GM21576 (cell line): ENCODE data around the gene AKAP6.

Experiments used
- ATAC-seq: cut with Tn5 transposase; IDR thresholded peaks from one replicate; pipeline ENCODE4 v1.9.1; 2021; ENCODE audit warnings: mild to moderate bottlenecking, moderate library complexity; ENCODE audit not compliant: unreplicated experiment

The AKAP6 gene

GRCh38 chr14:32525591-32525990 is 196.5 kb downstream of the AKAP6 start:
- ATAC-seq, result no peak

- no peak for ATAC-seq
Measured at GRCh38 chr14:32530800-32531199, 201.7 kb downstream of the AKAP6 start.

- no peak for ATAC-seq
Measured at GRCh38 chr14:32531942-32532515, 202.9 kb downstream of the AKAP6 start.

- no peak for ATAC-seq
Measured at GRCh38 chr14:32534145-32534544, 205.0 kb downstream of the AKAP6 start.

DNA sequence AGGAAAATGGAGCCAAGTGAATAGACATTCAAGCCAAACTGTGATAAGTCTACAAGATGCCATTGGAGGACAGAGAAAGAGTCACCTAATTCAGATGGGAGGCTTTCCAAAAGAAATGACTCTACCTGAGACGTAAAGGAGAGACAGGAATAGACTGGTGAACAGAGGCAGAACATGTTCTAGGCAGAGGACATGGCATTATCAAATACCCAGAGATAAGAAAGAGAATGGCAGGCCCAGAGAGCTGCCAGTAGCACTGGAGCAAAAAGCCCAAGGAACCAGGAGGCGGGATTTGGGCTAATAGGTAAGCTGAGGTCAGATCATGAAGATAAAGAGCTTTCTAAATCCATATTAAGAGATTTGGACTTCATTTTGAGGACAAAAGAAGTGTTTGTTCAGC is 207.1 kb downstream of the AKAP6 start:
- no peak for ATAC-seq

DNA sequence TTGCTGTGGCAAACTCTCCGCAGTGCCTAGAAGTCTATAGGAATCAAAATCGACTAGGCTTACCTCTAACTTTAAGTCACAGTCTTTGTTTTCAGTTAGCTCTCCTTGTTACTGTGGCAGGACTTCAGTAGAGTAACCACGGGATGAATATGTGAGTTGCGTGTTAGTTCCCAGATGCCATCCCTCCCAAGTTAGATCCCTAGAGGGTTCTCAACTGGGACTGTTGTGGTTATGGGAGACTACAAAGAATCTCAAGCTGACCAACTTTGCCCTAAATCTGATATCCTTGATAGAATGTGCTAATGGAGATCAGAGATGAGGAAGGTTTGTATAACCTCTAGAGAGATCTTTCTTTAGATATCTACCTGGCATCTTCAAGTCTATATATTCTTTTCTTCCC is 208.1 kb downstream of the AKAP6 start:
- ATAC-seq, result no peak

DNA sequence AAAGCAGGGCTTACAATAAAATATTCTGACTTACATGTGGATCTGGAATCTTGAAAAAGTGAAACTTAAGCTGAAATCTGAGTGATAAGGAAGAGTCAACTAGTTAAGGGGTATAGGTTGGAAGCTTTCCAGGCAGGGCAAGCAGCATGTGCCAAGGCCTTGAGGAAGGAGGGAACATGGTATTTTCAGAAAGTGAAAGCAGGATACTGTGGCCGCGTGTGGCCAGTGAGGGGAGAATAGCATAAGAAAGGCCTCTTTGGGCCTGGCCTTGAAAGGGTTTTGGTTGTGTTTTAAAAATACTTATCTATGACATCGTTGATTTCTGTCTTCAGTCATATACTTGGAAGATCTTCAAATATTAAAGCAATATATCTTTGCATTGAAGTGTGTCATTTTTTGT is 213.4 kb downstream of the AKAP6 start:
- no peak for ATAC-seq

- ATAC-seq, result no peak
Measured at GRCh38 chr14:32545095-32545494, 216.0 kb downstream of the AKAP6 start.

DNA sequence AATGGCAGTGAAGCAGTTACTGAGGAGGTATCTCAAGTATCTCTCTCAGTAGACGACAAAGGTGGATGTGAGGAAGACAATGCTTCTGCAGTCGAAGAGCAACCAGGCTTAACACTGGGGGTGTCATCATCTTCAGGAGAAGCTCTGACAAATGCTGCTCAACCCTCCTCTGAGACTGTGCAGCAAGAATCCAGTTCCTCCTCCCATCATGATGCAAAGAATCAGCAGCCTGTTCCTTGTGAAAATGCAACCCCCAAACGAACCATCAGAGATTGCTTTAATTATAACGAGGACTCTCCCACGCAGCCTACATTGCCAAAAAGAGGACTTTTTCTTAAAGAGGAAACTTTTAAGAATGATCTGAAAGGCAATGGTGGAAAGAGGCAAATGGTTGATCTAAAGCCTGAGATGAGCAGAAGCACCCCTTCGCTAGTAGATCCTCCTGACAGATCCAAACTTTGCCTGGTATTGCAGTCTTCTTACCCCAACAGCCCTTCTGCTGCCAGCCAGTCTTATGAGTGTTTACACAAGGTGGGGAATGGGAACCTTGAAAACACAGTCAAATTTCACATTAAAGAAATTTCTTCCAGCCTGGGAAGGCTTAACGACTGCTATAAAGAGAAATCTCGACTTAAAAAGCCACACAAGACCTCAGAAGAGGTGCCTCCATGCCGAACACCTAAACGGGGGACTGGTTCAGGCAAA is 216.6 kb downstream of the AKAP6 start:
- no peak for ATAC-seq

DNA sequence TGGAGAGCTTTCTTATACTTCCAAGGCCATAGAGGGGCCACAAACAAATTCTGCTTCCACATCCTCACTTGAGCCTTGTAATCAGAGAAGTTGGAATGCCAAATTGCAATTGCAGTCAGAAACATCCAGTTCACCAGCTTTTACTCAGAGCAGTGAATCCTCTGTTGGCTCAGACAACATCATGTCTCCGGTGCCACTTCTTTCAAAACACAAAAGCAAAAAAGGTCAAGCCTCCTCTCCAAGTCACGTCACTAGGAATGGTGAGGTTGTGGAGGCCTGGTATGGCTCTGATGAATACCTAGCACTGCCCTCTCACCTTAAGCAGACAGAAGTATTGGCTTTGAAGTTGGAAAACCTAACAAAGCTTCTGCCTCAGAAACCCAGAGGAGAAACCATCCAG is 217.1 kb downstream of the AKAP6 start:
- no peak for ATAC-seq

- no peak for ATAC-seq
Measured at GRCh38 chr14:32552766-32553165, 223.7 kb downstream of the AKAP6 start.

GRCh38 chr14:32559048-32559447 is 229.9 kb downstream of the AKAP6 start:
- no peak for ATAC-seq

GRCh38 chr14:32559590-32559989 is 230.5 kb downstream of the AKAP6 start:
- no peak for ATAC-seq

DNA sequence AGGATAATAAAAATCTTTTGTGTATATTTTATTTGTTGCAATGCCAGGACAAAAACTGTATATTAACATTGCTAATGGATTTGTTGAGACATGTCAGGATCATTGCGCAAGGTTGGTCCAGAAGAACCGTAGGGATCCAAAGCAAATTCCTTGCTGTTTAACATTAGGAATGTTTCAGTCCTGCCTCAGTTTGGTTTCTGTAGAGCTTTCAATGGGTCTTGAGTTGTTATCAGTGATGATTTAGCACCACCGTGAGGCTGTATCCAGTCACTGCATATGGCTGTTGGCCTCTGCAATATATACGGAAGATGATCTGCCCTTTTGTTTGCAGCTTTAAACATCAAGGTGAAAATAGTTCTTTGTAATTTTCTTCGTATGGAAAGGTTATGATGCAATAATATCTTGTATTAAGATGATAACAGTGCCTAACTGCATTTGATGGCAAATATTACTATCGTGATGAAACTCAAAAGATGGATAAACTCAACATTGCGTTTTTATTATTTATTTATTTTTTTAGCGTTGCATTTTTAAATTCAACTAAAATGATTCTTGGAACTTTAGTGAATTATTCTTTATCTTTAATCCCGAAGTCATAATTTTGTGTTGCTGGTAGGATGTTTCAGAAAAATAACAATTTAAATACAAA is 231.2 kb downstream of the AKAP6 start:
- ATAC-seq, result peak; percentile 83

- ATAC-seq, result no peak
Measured at GRCh38 chr14:32561520-32561919, 232.4 kb downstream of the AKAP6 start.

GRCh38 chr14:32564596-32564995 is 235.5 kb downstream of the AKAP6 start:
- no peak for ATAC-seq

GRCh38 chr14:32565256-32565655 is 236.2 kb downstream of the AKAP6 start:
- ATAC-seq, result no peak

GRCh38 chr14:32567543-32568384 is 238.7 kb downstream of the AKAP6 start:
- no peak for ATAC-seq

DNA sequence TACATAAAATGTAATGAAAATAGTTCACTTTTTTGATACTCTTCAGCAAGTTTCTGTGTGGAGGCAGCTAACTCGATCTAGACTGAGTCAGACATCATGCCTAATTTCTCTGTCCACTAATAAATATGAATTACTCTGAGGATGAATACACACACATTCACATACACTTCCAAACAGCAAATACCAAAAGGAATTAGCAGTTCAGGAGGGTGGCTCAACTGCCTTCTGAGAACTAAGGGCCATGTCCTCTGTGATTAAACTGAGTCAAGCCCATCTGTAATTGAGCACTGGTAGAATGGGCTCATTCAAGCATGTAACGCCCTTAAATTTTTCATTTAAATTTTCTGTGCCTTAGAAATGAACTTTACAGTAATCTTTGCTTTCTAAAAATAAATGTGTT is 242.5 kb downstream of the AKAP6 start:
- ATAC-seq, result no peak

DNA sequence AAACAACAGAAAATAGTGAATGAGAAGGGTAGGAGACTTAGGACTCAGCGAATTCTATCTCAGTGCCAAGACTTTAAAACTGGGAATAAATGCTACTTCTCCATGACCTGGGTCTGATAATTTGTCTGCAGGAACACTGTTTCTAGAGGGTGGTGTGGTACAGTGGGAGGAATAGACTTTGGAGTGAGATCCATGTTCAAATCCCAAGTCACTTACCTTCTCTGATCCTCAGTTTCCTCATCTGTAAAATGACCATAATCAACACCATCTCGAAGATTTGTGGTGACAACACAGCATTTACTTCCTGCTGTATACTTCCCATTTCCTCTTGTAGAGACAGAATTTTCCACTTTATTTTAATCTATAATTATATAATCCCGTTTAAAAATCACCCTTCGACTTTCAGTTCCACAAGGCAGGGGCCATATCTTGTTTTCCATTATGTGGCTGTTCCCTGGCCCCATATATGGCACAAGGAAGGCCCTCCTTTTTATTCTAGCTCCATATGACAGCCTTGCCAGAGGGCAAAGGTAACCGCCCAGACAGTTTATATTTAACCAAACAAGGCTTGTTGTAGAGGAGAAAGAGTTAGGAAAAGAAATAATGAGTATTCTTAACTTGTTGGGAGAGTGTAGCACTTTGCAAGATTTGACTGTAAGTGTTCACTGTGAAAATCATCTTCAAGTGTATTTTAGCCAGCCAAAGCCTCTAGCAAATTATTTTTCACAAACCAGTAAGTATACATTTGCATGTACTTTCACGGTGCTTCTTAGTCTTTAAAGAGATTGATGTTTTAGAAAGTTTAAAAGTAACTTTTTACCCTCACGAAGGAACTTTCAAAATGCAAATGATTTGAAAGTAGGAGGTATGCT is 243.1 kb downstream of the AKAP6 start:
- no peak for ATAC-seq

DNA sequence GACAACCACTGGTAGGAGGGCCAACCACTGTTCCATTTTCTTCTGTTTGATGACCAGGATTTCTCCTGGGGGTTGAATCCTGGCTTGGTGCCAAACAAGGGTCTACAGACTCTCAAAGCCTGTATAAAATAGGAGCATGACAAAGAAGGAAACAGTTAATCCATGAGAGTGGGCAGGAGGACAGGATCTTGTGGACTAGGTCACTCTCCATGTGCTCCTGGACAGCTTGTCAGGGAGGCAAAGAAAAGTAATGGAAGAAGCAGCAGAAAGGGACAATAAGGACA is 243.7 kb downstream of the AKAP6 start:
- ATAC-seq, result no peak
